GM18858 (cell line): ENCODE data around the gene DSG2.

ENCODE experiments used
- ATAC-seq: cut with Tn5 transposase; IDR thresholded peaks from one replicate; pipeline ENCODE4 v1.9.1; 2021; ENCODE audit not compliant: unreplicated experiment

The DSG2 gene

GRCh38 chr18:31583185-31583854 lies 85.3 kb downstream of the DSG2 start:
- no peak for ATAC-seq

- no peak for ATAC-seq
These were observed 88.0 kb downstream of the DSG2 start for GRCh38 chr18:31585991-31586390.

GRCh38 chr18:31586616-31587015 lies 88.6 kb downstream of the DSG2 start:
- ATAC-seq: no peak

- no peak for ATAC-seq
These were observed 89.6 kb downstream of the DSG2 start for GRCh38 chr18:31587529-31587928.

- ATAC-seq: no peak
These were observed 92.6 kb downstream of the DSG2 start for GRCh38 chr18:31590570-31590969.

- no peak for ATAC-seq
These were observed 93.1 kb downstream of the DSG2 start for GRCh38 chr18:31591113-31591512.

DNA sequence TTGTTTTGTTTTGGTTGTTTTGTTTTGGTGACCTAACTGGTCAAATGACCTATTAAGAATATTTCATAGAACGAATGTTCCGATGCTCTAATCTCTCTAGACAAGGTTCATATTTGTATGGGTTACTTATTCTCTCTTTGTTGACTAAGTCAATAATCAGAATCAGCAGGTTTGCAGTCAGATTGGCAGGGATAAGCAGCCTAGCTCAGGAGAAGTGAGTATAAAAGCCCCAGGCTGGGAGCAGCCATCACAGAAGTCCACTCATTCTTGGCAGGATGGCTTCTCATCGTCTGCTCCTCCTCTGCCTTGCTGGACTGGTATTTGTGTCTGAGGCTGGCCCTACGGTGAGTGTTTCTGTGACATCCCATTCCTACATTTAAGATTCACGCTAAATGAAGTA lies 93.7 kb downstream of the DSG2 start, which contains the start of gene TTR:
TSS of gene TTR (plus strand) at position 250 of the 400 bp plus-strand sequence. CDS start at position 276, 26 bp downstream.
- ATAC-seq: no peak

DNA sequence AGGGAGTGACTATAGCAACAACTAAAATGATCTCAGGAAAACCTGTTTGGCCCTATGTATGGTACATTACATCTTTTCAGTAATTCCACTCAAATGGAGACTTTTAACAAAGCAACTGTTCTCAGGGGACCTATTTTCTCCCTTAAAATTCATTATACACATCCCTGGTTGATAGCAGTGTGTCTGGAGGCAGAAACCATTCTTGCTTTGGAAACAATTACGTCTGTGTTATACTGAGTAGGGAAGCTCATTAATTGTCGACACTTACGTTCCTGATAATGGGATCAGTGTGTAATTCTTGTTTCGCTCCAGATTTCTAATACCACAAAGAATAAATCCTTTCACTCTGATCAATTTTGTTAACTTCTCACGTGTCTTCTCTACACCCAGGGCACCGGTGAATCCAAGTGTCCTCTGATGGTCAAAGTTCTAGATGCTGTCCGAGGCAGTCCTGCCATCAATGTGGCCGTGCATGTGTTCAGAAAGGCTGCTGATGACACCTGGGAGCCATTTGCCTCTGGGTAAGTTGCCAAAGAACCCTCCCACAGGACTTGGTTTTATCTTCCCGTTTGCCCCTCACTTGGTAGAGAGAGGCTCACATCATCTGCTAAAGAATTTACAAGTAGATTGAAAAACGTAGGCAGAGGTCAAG lies 94.7 kb downstream of the DSG2 start:
- ATAC-seq: no peak

- no peak for ATAC-seq
These were observed 97.3 kb downstream of the DSG2 start for GRCh38 chr18:31595121-31595771.

DNA sequence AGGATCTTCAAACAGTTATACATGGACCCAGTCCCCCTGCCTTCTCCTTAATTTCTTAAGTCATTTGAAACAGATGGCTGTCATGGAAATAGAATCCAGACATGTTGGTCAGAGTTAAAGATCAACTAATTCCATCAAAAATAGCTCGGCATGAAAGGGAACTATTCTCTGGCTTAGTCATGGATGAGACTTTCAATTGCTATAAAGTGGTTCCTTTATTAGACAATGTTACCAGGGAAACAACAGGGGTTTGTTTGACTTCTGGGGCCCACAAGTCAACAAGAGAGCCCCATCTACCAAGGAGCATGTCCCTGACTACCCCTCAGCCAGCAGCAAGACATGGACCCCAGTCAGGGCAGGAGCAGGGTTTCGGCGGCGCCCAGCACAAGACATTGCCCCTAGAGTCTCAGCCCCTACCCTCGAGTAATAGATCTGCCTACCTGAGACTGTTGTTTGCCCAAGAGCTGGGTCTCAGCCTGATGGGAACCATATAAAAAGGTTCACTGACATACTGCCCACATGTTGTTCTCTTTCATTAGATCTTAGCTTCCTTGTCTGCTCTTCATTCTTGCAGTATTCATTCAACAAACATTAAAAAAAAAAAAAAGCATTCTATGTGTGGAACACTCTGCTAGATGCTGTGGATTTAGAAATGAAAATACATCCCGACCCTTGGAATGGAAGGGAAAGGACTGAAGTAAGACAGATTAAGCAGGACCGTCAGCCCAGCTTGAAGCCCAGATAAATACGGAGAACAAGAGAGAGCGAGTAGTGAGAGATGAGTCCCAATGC lies 98.3 kb downstream of the DSG2 start:
- no peak for ATAC-seq

GRCh38 chr18:31598021-31598805 lies 100.2 kb downstream of the DSG2 start:
- no peak for ATAC-seq
